Coronary artery (tissue), 2 donors: Measurements from ENCODE around the gene SLF2.

Source experiments
- DNase-seq: peaks from one replicate; pipeline ENCODE4 v3.0.0-alpha.2; 2017; ENCODE audit warnings: low spot score
- H3K27ac ChIP-seq, 2 donors: fragments of 200-600 bp; sonication (generic); one replicate each; pipeline ENCODE4 v1.5.1; 2016 to 2019
- H3K4me3 ChIP-seq: fragments of 200-600 bp; sonication (generic); 2 replicates; pipeline ENCODE4 v1.5.1; 2016; ENCODE audit warnings: mild to moderate bottlenecking, moderate library complexity
- TF ChIP-seq, protein P1 (sequence below): fragments of 200-600 bp; sonication (generic); IDR thresholded peaks from one replicate; pipeline ENCODE4 v1.5.1; 2019; ENCODE audit warnings: antibody characterized with exemption

SLF2 gene

GRCh38 chr10:100985336-100985735, 72.6 kb downstream of the SLF2 start:
- Histone ChIP-seq H3K4me3 (no peak overlapping the region), H3K27ac (no peak overlapping the region)
- TF ChIP-seq, protein P1, sequence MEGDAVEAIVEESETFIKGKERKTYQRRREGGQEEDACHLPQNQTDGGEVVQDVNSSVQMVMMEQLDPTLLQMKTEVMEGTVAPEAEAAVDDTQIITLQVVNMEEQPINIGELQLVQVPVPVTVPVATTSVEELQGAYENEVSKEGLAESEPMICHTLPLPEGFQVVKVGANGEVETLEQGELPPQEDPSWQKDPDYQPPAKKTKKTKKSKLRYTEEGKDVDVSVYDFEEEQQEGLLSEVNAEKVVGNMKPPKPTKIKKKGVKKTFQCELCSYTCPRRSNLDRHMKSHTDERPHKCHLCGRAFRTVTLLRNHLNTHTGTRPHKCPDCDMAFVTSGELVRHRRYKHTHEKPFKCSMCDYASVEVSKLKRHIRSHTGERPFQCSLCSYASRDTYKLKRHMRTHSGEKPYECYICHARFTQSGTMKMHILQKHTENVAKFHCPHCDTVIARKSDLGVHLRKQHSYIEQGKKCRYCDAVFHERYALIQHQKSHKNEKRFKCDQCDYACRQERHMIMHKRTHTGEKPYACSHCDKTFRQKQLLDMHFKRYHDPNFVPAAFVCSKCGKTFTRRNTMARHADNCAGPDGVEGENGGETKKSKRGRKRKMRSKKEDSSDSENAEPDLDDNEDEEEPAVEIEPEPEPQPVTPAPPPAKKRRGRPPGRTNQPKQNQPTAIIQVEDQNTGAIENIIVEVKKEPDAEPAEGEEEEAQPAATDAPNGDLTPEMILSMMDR: no peak
- DNase-seq: no peak

DNA sequence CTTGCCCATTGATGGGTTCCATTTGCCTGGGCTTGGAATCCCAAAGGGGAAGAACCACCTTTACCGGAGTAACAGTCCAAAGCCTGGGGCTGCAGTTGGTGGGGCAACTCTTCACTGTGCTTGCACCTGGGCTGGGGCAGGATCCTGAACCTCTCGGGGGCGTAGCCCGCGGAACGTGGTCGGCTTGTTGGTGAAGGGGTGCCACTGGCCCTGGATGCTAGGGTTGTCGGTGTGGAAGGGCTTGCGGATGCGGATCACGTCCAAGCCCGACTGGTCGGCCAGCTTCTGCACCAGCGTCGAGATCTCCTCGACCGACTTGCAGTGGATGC, 73.8 kb downstream of the SLF2 start:
- TF ChIP-seq, protein P1: no peak
- peak overlapping the region; percentile 69 to 85 for H3K27ac ChIP-seq
- H3K4me3 ChIP-seq: peak overlapping the region; percentile 98
- DNase-seq: no peak

DNA sequence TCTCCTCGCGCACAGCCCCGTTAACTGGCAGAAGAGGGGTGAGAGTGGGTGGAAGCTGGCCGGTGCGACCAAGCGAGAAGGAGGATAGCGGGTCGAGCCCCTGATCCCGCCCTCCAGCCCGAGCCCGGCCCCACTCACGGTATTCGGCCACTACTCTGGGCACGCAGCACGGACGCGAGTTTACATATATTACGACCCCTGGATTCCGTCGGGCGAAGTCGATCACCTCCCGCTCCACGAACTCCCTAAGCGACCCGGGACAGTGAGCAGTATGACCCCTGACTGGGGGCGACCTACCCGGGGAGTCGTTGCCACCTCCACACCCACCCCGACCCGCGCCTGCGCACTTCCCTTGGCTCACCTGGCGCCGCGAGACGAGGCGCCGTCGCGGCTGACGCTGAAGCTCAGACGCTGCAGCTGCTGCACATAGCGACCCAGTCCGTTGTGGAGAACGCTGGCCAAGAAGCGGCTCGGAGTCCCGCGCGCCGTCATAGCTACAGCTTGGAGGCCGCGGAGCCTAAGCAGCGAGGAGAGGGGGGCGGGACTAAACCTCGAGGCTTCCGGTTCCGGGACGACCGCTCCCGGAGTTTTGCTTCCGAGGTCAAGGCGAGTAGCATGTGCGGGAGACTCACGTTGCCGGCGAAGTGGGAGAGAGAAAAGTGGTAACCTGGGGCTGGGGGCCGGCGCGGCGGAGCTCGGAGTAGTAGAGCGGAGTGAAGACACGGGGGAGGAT, 74.4 kb downstream of the SLF2 start, which contains the start of the genes MRPL43 and TWNK:
Gene MRPL43 (minus strand): TSS at position 546 of the 733 bp plus-strand sequence. CDS start 54 bp downstream, at position 492.
Gene TWNK (plus strand): TSS at position 592 of the 733 bp plus-strand sequence. CDS start 668 bp downstream, outside the sequence.
- Histone ChIP-seq H3K4me3 (peak within 1 kb of the TSS; percentile 98), H3K27ac (peak within 1 kb of the TSS; percentile 69 to 85)
- TF ChIP-seq, protein P1: no peak
- DNase-seq: peak; percentile 89

- peak overlapping the region; percentile 98 for H3K4me3 ChIP-seq
- DNase-seq: no peak
- H3K27ac ChIP-seq: peak overlapping the region in 1 of 2 donors; percentile 85
- TF ChIP-seq, protein P1: no peak
Measured at GRCh38 chr10:100987685-100988049, 74.9 kb downstream of the SLF2 start.

- TF ChIP-seq, protein P1: no peak
- peak overlapping the region; percentile 98 for H3K4me3 ChIP-seq
- DNase-seq: no peak
- H3K27ac ChIP-seq: no peak overlapping the region
Measured at GRCh38 chr10:100988166-100988565, 75.4 kb downstream of the SLF2 start.

DNA sequence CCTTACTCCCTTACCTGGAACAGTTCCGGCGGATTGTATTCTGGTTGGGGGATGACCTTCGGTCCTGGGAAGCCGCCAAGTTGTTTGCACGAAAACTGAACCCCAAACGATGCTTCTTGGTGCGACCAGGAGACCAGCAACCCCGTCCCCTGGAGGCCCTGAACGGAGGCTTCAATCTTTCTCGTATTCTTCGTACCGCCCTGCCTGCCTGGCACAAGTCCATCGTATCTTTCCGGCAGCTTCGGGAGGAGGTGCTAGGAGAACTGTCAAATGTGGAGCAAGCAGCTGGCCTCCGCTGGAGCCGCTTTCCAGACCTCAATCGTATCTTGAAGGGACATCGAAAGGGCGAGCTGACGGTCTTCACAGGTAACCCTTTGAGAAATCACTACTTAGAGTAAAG, 76.3 kb downstream of the SLF2 start:
- TF ChIP-seq, protein P1: no peak
- no peak overlapping the region for H3K27ac ChIP-seq
- DNase-seq: no peak
- H3K4me3 ChIP-seq: no peak overlapping the region
